ENCODE results near the gene RUNDC3A. TPM values are rescaled to one million over a fixed set of nuclear protein-coding genes. Genes with fewer than 3 reads are reported as not detected.
A peak's percentile ranks its signal among the peaks of the same experiment; 100 is the strongest.

Gene RUNDC3A
- total and polyA plus RNA-seq, 12 donors, result 1.6 to 133 (median 11.9) TPM

DNA sequence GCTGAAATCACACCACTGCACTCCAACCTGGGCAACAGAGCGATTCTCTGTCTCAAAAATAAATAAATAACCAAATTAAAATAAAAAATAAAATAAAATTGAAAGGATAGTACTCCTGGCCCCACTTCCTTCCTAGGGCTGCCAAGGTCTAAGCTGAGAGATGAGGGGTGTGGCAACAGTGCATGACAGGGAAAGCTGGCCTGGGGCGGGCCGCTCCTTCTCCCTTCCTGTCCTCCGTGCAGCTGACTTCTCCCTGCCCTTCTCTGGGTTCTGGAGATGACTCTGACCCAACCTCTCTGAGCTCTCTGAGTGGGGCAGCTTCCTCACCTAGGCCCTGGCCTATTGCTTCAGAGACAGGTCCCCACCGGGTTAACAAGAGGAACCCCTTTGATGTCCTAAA, 25.0 kb downstream of the RUNDC3A start:
- Histone ChIP-seq H3K4me1 (replicated peaks in 1 of 2) (peaks cover 0 to 10% of the 10 kb centered on the region in 2 donors), H3K9me3 (replicated peaks in 1 of 3) (no peaks in the 10 kb centered on the region), H3K36me3 (replicated peaks in 1 of 2) (no peaks in the 10 kb centered on the region), H3K4me3 (no peak overlapping the region), H3K27me3 (no peaks in the 10 kb centered on the region), H3K27ac (peak overlapping the region in 1 of 5 donors; percentile 29)
- TF ChIP-seq POLR2A (IDR thresholded peaks at IDR 0.05), result no peak
- no peak for TF ChIP-seq CTCF (IDR thresholded peaks at IDR 0.05)
- peak in 1 of 7 donors; percentile 42 for DNase-seq
- intact Hi-C loops (cut with DNase I), result no loop called here
- 56 to 71% (median 63%) methylated on average over 5 of the region's 5 CpGs for whole genome bisulfite sequencing, 4 donors

DNA sequence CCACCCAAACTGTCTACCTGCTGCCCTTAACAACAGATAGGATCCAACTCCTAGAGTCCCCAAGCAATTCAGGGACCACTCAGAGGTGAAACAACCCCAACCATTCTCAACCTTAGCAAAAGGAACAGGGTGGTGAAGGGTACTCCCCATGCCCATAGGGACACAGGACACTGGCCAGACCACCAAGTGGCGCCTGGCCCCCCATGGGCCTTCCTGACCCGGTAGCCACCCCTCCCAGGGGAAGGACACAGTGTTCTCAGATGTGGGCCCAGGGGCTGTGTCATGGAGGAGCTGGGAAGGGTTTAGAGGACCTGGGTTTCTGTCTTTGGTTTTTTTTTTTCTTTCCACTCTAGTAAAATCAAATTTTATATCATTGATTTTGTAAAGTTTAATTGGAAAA, 25.9 kb downstream of the RUNDC3A start:
- peaks cover 0 to 10% of the 10 kb centered on the region in 2 donors for H3K4me1 ChIP-seq (replicated peaks in 1 of 2)
- H3K9me3 ChIP-seq (replicated peaks in 1 of 3), result no peaks in the 10 kb centered on the region
- intact Hi-C loops (cut with DNase I), result no loop called here
- DNase-seq, result no peak
- H3K4me3 ChIP-seq, result no peak overlapping the region
- 51 to 60% (median 54%) methylated on average over 2 of the region's 2 CpGs for WGBS, 4 donors
- no peak for TF ChIP-seq POLR2A (IDR thresholded peaks at IDR 0.05)
- TF ChIP-seq CTCF (IDR thresholded peaks at IDR 0.05), result no peak
- no peaks in the 10 kb centered on the region for H3K27me3 ChIP-seq
- no peaks in the 10 kb centered on the region for H3K36me3 ChIP-seq (replicated peaks in 1 of 2)
- H3K27ac ChIP-seq, result peak overlapping the region in 1 of 5 donors; percentile 29

DNA sequence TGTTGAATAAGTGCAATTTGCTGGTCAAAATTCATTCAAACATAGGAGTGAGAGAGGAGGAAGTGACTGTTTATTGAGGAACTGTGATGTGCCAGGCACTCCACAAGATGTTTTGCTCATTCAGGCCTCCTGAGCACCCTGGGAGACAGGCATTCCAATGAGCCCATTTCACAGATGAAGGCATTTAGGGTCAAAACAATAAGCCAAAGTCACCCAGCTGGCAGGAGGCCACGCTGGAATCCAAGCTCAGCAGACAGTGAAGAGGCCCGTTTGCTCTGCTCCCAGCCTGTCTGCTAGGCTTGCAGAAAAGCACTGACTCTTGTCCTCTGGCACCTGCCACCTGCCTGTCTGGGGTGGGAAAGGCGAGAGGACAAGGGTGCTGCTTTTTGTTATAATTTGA, 26.3 kb downstream of the RUNDC3A start:
- H3K4me1 ChIP-seq (replicated peaks in 1 of 2), result peaks cover 0 to 10% of the 10 kb centered on the region in 2 donors
- TF ChIP-seq POLR2A (IDR thresholded peaks at IDR 0.05) (no peak), CTCF (IDR thresholded peaks at IDR 0.05) (no peak)
- no peaks in the 10 kb centered on the region for H3K9me3 ChIP-seq (replicated peaks in 1 of 3)
- no peaks in the 10 kb centered on the region for H3K36me3 ChIP-seq (replicated peaks in 1 of 2)
- H3K27ac ChIP-seq, result no peak overlapping the region
- H3K4me3 ChIP-seq, result no peak overlapping the region
- no peaks in the 10 kb centered on the region for H3K27me3 ChIP-seq
- intact Hi-C loops (cut with DNase I), result no loop called here
- DNase-seq, result no peak
- 50 to 59% (median 53%) methylated on average over 1 to 3 of the region's 3 CpGs for WGBS, 4 donors

GRCh38 chr17:44335564-44335963, 27.2 kb downstream of the RUNDC3A start:
- no peaks in the 10 kb centered on the region for H3K36me3 ChIP-seq (replicated peaks in 1 of 2)
- intact Hi-C loops (cut with DNase I), result no loop called here
- H3K27me3 ChIP-seq, result no peaks in the 10 kb centered on the region
- TF ChIP-seq POLR2A (IDR thresholded peaks at IDR 0.05) (no peak), CTCF (IDR thresholded peaks at IDR 0.05) (no peak)
- DNase-seq, result no peak
- no peaks in the 10 kb centered on the region for H3K9me3 ChIP-seq (replicated peaks in 1 of 3)
- no peak overlapping the region for H3K27ac ChIP-seq
- 41 to 66% (median 51%) methylated on average over 3 of the region's 3 CpGs for WGBS, 4 donors
- H3K4me3 ChIP-seq, result no peak overlapping the region
- H3K4me1 ChIP-seq (replicated peaks in 1 of 2), result peaks cover 0 to 10% of the 10 kb centered on the region in 2 donors
